Measurements from ENCODE around the gene PPP1R14C. TPM values are rescaled to one million over a fixed set of nuclear protein-coding genes. Genes with fewer than 3 reads are reported as not detected.

PPP1R14C gene
- total and polyA plus RNA-seq, 2 of the 13 experiments (the other 11 are each of a cell fraction or from before 2014, with no cell fraction given), result not detected

GRCh38 chr6:150133686-150134085 lies 9.2 kb upstream of the PPP1R14C start (continued):
- TF ChIP-seq ZNF432 (CRISPR knock-in tag; IDR thresholded peaks at IDR 0.05; ENCODE audit: borderline replicate concordance), result no peak

GRCh38 chr6:150134280-150134920 lies 8.4 kb upstream of the PPP1R14C start:
- in situ Hi-C loops (cut with HindIII; ENCODE audit: extremely low pct_ligation_motif_present, low pct_unique_long_range_greater_than_20kb), result no loop called here
- Histone ChIP-seq H3K79me2 (ENCODE audit: insufficient read depth, low read length) (no peaks in the 10 kb centered on the region), H3K4me1 (ENCODE audit: insufficient read depth, low read length) (no peaks in the 10 kb centered on the region), H2AFZ (ENCODE audit: low read length) (no peak overlapping the region), H3K4me2 (ENCODE audit: low read depth, low read length) (no peak overlapping the region), H3K4me3 (replicated peaks in 1 of 3; ENCODE audit: insufficient read depth in 1 of 3, low read depth in 2 of 3, low read length in 3 of 3) (no peak overlapping the region), H3K36me3 (replicated peaks in 1 of 2; ENCODE audit: control insufficient read depth in 1 of 2, insufficient read depth in 2 of 2, low read length in 2 of 2) (no peaks in the 10 kb centered on the region), H3K27me3 (ENCODE audit: control insufficient read depth in 1 of 2, insufficient read depth in 2 of 2, low read length in 2 of 2) (peaks cover 0 to 14% of the 10 kb centered on the region in 2 experiments; a peak in 3 of 5 replicates), H4K20me1 (ENCODE audit: insufficient read depth, low read length) (no peaks in the 10 kb centered on the region), H3K27ac (ENCODE audit: extremely low read length, insufficient read depth, low read length) (no peak overlapping the region), H3K9me3 (ENCODE audit: low read length) (no peaks in the 10 kb centered on the region), H3K9ac (ENCODE audit: insufficient read depth, low read depth, low read length) (no peak overlapping the region)
- no peak for ATAC-seq
- BruUV-seq (replicated peaks), result no TSS peak
- DNase-seq (ENCODE audit: low spot score), result no peak
- intact Hi-C loops (cut with micrococcal nuclease; ENCODE audit: unreplicated experiment), result no loop called here
- ChIA-PET POLR2A (no interaction called here), CTCF (ENCODE audit: low intra/inter-chr PET ratio, low total read pairs) (no interaction called here)
- FAIRE-seq, result no peak
- WGBS (ENCODE audit: low lambda C conversion rate), result 19% methylated on average over 7 of the region's 7 CpGs
- TF ChIP-seq, protein P1, sequence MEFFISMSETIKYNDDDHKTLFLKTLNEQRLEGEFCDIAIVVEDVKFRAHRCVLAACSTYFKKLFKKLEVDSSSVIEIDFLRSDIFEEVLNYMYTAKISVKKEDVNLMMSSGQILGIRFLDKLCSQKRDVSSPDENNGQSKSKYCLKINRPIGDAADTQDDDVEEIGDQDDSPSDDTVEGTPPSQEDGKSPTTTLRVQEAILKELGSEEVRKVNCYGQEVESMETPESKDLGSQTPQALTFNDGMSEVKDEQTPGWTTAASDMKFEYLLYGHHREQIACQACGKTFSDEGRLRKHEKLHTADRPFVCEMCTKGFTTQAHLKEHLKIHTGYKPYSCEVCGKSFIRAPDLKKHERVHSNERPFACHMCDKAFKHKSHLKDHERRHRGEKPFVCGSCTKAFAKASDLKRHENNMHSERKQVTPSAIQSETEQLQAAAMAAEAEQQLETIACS (CRISPR knock-in tag; IDR thresholded peaks at IDR 0.05), result no peak
- TF ChIP-seq KDM2A (CRISPR knock-in tag; IDR thresholded peaks at IDR 0.05; ENCODE audit: borderline replicate concordance, low read depth) (no peak), ZNF143 (CRISPR knock-in tag; IDR thresholded peaks at IDR 0.05) (no peak), NFYB (CRISPR knock-in tag; IDR thresholded peaks at IDR 0.05) (no peak), ZSCAN12 (CRISPR knock-in tag; IDR thresholded peaks at IDR 0.05) (no peak), ZNF644 (CRISPR knock-in tag; IDR thresholded peaks at IDR 0.05; ENCODE audit: low read depth) (no peak), SRY (CRISPR knock-in tag; IDR thresholded peaks at IDR 0.05) (no peak), ZNF329 (CRISPR knock-in tag; IDR thresholded peaks at IDR 0.05; ENCODE audit: low read depth) (no peak), ZNF530 (CRISPR knock-in tag; IDR thresholded peaks at IDR 0.05; ENCODE audit: low read depth) (no peak), ZNF138 (CRISPR knock-in tag; IDR thresholded peaks at IDR 0.05; ENCODE audit: low read depth) (no peak), MYNN (CRISPR knock-in tag; IDR thresholded peaks at IDR 0.05; ENCODE audit: low read depth) (no peak), CBX1 (IDR thresholded peaks at IDR 0.05; ENCODE audit: low read depth) (no peak)
- TF ChIP-seq, protein P2, sequence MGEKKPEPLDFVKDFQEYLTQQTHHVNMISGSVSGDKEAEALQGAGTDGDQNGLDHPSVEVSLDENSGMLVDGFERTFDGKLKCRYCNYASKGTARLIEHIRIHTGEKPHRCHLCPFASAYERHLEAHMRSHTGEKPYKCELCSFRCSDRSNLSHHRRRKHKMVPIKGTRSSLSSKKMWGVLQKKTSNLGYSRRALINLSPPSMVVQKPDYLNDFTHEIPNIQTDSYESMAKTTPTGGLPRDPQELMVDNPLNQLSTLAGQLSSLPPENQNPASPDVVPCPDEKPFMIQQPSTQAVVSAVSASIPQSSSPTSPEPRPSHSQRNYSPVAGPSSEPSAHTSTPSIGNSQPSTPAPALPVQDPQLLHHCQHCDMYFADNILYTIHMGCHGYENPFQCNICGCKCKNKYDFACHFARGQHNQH (CRISPR knock-in tag; IDR thresholded peaks at IDR 0.05), result no peak
- TF ChIP-seq, protein P3, sequence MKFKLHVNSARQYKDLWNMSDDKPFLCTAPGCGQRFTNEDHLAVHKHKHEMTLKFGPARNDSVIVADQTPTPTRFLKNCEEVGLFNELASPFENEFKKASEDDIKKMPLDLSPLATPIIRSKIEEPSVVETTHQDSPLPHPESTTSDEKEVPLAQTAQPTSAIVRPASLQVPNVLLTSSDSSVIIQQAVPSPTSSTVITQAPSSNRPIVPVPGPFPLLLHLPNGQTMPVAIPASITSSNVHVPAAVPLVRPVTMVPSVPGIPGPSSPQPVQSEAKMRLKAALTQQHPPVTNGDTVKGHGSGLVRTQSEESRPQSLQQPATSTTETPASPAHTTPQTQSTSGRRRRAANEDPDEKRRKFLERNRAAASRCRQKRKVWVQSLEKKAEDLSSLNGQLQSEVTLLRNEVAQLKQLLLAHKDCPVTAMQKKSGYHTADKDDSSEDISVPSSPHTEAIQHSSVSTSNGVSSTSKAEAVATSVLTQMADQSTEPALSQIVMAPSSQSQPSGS (CRISPR knock-in tag; IDR thresholded peaks at IDR 0.05), result no peak
- TF ChIP-seq, protein P4, sequence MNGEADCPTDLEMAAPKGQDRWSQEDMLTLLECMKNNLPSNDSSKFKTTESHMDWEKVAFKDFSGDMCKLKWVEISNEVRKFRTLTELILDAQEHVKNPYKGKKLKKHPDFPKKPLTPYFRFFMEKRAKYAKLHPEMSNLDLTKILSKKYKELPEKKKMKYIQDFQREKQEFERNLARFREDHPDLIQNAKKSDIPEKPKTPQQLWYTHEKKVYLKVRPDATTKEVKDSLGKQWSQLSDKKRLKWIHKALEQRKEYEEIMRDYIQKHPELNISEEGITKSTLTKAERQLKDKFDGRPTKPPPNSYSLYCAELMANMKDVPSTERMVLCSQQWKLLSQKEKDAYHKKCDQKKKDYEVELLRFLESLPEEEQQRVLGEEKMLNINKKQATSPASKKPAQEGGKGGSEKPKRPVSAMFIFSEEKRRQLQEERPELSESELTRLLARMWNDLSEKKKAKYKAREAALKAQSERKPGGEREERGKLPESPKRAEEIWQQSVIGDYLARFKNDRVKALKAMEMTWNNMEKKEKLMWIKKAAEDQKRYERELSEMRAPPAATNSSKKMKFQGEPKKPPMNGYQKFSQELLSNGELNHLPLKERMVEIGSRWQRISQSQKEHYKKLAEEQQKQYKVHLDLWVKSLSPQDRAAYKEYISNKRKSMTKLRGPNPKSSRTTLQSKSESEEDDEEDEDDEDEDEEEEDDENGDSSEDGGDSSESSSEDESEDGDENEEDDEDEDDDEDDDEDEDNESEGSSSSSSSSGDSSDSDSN (CRISPR knock-in tag; IDR thresholded peaks at IDR 0.05), result no peak

Measured in HepG2 (cell line).